AG10803 (cell line): ENCODE measurements around the gene KRT37.
A peak's percentile ranks its signal among the peaks of the same experiment; 100 is the strongest.

Source experiments
- DNase-seq: peaks from one replicate; pipeline ENCODE4 v3.0.0; 2010; ENCODE audit warnings: low read depth
- H3K4me3 ChIP-seq: 2 replicates; pipeline ENCODE4 v1.5.1; 2011; ENCODE audit warnings: mild to moderate bottlenecking, low read length, control low read depth
- CTCF ChIP-seq: conservative IDR thresholded peaks from 2 replicates; pipeline ENCODE4 v1.5.1; 2011; ENCODE audit warnings: mild to moderate bottlenecking, low read length, control low read depth, inconsistent platforms

The KRT37 gene

DNA sequence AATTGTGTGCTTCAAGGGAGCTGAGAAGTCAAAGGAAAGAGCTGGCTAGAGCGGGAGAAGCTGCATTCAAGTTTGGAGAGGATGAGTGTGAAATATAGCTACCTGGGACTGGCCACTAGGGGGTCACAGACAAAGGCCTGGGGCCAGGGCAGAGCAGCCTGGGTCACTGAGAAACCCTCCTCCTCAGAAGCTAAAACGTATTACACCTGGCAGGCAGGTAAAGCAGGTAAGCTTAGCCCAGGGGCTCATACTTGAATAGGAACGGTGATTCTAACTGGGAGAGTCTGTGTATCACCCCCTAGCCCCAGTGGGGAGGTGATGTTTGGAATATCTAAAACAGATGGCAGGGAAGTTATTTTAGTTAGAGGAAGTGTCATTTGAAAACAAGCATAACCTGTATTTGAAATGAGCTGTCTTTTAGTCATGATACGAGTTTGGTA, 6.8 kb downstream of the KRT37 start:
- H3K4me3 ChIP-seq = no peak overlapping the region
- TF ChIP-seq CTCF = peak; percentile 20; the same call in 1 of the 2 replicates

DNA sequence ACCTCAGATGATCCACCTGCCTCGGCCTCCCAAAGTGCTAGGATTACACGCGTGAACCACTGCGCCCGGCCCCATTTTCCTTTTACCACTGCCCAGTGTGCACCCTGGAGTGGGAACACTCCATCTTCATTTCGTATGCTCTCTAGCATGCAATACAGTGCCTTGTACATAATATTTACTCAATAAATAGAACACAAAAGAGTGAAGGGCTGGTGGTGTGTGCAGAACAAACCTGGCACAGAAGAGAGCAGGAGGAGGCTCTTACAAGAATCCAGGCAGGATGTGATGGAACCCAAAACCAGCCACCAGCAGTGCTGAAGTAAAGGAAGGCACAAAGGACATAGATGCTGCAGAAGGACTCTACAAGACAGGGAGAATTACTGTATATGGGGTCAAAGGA, 7.3 kb downstream of the KRT37 start:
- no peak overlapping the region for H3K4me3 ChIP-seq
- TF ChIP-seq CTCF = no peak
- DNase-seq = no peak

More for the DNA sequence above, 6.8 kb downstream of the KRT37 start:
- DNase-seq = no peak

- no peak overlapping the region for H3K4me3 ChIP-seq
- TF ChIP-seq CTCF = no peak
- peak; percentile 13 for DNase-seq
Observed at GRCh38 chr17:41416479-41416878, 7.9 kb downstream of the KRT37 start.

DNA sequence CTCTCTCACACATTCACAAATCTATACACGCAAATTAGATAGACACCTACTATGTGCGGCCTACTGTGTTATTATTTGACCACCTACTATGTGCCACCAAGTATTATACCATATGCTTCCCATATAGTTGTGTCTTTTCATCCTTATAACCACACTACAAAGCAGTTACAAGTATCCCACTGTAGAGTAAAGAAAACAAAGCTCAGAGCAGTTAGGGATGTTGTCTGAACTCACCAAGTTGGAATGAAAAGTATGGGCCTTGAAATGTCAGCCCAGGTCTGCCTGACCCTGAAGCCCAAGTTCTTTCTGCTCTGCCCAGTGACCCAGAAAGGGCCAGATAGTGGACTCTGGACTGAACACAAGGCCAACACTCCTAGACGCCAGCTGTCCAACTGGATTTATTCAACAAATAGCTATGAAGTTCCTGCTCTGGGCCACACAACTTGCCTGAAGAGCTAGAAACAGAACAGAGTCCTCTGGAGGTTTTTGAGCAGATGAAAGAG, 8.5 kb downstream of the KRT37 start:
- H3K4me3 ChIP-seq = no peak overlapping the region
- no peak for TF ChIP-seq CTCF
- DNase-seq = peak; percentile 74

DNA sequence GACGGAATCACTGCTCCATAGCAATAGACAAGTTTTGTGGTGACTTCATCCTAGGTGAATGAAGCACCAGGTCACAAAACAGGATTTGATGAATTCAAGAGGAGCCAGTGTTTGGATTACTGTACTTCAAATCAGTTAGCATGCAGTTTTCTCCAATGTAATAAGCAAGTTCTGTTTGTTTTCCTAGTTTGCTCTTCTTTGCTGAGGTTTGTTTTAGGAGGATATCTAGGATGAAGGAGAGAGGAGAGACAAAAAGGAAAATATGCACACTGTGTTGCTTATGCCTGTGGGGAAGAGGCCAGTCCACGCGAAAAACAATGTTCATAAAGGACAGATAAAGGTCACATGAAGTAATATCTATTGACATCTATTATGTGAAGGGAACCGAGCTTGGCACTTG, 9.0 kb downstream of the KRT37 start:
- no peak for TF ChIP-seq CTCF
- no peak for DNase-seq
- H3K4me3 ChIP-seq = no peak overlapping the region

DNA sequence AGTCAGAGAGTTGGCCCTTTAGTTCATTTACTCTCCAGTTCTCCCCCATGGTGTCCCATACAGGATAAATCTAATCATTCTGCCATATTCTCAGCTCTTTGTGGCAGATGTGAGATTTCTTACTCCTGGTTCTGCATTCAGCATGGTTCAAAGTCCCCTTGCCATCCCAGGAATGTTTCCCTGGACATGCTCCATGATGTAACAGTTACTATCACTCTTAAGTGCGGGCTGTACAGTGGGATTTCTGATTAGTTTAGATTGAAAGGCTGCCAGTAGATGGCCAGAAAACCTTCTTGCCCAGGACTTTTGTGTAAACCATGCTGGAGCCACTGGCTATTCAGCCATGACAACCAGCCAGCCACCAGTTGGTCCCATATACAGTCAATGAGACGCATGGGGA, 10.4 kb downstream of the KRT37 start:
- H3K4me3 ChIP-seq = no peak overlapping the region
- no peak for DNase-seq
- no peak for TF ChIP-seq CTCF

GRCh38 chr17:41413353-41413957, 10.9 kb downstream of the KRT37 start:
- no peak for TF ChIP-seq CTCF
- H3K4me3 ChIP-seq = no peak overlapping the region
- DNase-seq = peak; percentile 29
